C4-2B (cell line): ENCODE results near the gene CHRDL1.

Source experiments
- CTCF ChIP-seq: fragments of 450-650 bp; conservative IDR thresholded peaks from 2 replicates; pipeline ENCODE4 v1.5.1; 2017; ENCODE audit warnings: mild to moderate bottlenecking
- ZFX ChIP-seq: fragments of 450-650 bp; IDR thresholded peaks from 2 replicates; pipeline ENCODE4 v1.6.1; 2017

GRCh38 chrX:110657073-110657472 lies 138.5 kb downstream of the CHRDL1 start:
- no peak for TF ChIP-seq CTCF
- TF ChIP-seq ZFX: no peak
